ENCODE data around the gene INTS13. TPM values are rescaled to one million over a fixed set of nuclear protein-coding genes. Genes with fewer than 3 reads are reported as not detected.

The INTS13 gene
- 49.2 and 59.4 TPM in 2 replicates for total RNA-seq

GRCh38 chr12:26937863-26938700 lies at the start of gene INTS13, which contains the start of gene FGFR1OP2:
Gene INTS13 (minus strand): TSS chr12:26937981. CDS start chr12:26936803, 1,178 bp downstream.
Gene FGFR1OP2 (plus strand): TSS chr12:26938470. CDS start chr12:26954159, 15,689 bp downstream.

Other genes starting within 250 kb of the INTS13 start
- gene ITPR2, start 104.8 kb downstream of the INTS13 start, total RNA-seq = 84.8 and 98.6 TPM in 2 replicates
- gene FGFR1OP2, start 489 bp upstream of the INTS13 start, total RNA-seq = 71.6 and 76.7 TPM in 2 replicates
- 169 and 212 TPM in 2 replicates for gene TM7SF3, start 76.4 kb upstream of the INTS13 start, total RNA-seq
- 44.8 and 45.9 TPM in 2 replicates for gene MED21, start 84.6 kb upstream of the INTS13 start, total RNA-seq
- gene C12orf71, start 144.6 kb upstream of the INTS13 start, total RNA-seq = not detected in 2 replicates

Measured in smooth muscle cell of the umbilical artery (primary cell).